GM18517 (cell line): Measurements from ENCODE around the gene CCDC175.
A peak's percentile ranks its signal among the peaks of the same experiment; 100 is the strongest.

Experiments
- ATAC-seq: cut with Tn5 transposase; IDR thresholded peaks from one replicate; pipeline ENCODE4 v1.9.1; 2021; ENCODE audit warnings: mild to moderate bottlenecking, moderate library complexity; ENCODE audit not compliant: unreplicated experiment

CCDC175 gene

DNA sequence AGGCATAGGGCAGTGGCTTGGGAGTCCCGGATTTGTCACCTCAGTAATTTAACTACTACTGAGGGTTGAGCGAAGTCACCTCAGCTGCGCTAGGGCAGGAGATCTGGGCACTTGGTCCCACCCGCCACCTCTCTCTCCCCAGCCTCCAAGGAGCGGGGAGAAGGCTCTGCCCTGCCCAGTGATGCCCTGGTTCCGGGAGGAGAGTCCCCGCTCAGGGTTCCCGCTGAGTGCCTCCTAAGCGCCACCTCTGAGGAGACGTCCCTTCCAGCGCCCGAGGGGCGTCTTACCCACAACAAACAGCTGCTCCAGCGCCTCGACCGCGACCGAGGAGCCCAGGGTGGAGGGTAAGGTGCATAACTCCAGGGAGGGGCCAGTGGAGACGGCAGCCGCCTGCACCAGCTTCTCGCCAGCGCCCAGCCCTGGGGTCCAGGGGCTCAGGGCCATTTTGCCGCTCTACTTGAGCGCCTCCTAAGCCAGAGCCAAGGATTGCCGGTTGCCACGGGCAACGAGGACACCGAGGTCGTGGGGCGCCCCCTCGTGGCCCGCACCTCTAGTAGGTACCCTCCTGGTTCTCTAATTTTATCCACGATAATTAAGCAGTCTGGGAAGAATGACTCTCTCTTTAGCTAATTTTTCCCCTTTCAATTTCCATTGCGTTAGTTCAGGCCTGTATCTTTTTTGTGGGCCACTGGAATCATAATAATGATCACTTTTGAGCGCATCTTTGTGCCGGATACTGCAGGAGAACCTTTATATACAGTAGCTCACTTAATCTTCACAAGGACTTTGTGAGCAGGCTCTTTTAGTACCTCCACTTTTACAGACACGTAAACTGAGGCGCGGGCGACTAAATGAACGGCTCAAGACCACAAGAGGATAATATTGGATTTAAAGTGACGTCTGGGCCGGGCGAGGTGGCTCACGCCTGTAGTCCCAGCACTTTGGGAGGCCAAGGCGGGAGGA is at the start of gene CCDC175:
Gene CCDC175, minus strand, starts transcription at position 481 of the 963 bp plus-strand sequence. Its CDS starts 37 bp downstream, at position 444.
- ATAC-seq = peak; percentile 94

DNA sequence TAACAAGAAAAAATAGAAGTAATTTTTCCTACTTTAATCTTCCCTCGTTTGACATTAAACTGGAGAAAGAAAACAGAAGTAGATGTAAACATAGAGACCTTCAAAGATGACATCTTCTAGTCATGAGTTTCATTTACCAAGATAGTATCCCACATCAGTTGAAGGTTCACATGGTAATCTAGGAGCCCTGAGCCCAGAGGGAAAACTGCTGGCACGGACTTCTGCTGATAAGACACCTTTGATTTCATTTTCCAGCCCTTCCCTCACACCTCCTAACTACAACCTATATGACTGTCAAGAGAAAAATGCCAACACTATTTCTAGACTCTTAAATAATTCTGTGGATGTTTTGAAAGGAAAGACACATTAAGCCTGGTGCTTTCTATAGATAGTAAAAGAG is 46.0 kb upstream of the CCDC175 start:
- ATAC-seq = no peak

DNA sequence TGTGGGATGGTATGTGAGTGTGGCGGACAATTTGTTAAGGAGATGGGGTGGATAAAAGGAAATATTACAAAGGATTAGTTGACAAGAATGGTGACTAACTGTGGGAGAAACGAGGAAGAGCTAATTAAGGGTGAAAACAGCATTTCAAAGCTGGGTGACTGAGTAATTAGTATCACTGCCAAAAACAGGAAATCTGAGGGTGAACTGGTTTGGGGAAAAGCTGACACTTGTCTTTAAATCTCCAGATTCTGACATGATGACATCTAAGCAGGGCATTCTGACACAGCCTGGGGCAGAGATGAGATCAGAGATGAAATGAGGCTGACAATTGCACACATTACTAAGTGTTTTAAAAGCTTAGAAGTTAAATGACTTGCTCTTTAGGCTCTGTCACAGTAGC is 42.4 kb upstream of the CCDC175 start:
- no peak for ATAC-seq

DNA sequence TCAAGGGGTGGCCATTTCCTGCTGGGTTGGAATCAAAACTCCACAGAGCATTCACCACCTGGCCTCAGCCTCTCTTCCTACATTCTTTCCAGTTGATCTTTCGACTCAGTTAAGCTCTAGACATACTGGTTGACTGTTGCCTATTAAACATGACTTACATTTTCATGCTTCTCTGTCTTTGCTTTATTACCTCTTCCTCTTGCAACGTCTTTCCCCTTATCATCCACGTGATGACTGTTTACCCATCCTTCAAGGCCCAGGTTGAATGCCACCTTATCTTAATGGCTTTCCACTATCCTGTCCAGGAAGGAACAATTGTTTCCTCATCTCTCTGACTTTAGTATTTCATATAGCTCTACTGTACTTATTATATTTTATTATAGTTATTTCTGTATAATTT is 24.4 kb upstream of the CCDC175 start:
- no peak for ATAC-seq

DNA sequence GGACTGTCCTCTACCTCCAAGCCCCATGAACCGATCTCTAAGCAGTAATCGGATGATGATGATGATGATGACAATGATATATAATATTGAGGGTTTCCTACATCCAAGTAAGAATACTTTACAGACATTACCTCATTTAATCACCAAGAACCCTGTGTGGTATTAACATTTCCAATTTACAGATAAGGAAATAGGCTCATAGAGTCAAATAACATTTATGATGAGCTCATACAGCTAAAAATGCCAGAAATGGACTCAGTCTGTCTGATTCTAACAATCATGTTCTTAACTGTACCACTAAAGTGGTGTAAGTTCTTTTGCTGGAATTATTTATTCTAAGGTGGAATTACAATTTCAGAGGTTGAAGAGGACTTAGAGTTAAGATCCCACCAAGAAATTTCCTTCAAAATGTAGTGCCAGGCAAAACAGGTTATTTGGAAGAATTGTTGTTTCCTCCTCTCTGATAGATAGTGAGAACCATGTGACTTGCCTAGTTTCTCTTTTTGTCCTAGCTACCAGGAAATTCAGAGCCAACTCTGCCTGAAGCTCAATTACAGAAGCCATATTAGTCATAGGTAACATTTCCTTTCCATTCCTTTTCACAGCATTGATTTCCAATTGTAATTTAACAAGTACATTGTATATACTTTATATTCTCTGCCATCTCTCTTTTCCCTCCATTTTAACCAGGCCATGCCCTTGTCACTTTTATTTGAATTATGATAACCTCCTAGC is 23.8 kb upstream of the CCDC175 start:
- ATAC-seq = no peak

DNA sequence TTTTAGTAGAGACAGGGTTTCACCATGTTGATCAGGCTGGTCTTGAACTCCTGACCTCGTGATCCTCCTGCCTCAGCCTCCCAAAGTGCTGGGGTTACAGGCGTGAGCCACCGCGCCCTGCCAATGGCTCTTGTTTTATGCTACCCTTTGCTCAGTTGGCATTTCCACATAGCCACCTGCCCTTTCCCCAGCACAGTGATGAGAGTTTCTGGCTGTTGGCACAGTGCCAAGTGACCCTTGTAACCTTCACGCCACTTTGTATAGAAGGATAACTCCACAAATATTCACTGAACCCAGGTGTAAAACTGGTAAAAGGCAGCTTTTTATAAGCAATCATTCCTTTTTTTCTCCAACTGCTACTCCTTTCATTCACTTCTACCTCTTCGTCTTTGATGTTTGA is 18.5 kb upstream of the CCDC175 start:
- no peak for ATAC-seq

DNA sequence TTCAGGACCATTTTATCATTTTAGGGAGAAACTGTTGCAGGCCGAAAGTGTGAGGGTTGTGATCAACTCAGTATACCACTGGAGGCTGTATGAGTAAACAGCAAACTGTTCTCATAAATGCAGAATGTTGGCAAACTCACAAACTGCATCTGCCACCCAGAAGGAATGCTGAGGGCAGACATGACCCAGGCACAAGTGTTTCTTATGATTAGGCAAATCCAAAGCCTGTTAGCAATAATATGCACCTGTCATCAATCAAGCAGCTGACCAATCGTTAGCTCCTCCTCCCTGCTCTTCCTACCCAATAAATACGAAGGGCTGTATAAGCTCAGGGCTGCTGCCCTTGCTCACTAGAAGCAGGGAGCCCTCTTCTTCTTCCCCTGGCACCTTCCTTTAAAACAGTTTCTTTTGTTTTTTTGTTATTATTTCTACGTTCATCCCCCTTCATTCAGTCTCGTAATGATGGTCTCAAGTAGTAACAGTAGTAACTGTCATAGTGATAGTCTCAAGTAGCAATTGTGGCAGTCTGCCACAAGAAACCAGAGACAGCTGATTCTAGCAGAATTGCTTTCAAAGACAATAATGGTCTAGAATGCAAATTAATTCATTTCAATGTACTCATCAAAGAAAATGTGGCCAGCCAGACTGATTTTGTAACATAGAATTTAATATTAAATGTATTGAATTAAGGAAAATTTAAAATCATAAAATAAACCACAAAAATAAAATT is 15.2 kb upstream of the CCDC175 start:
- ATAC-seq = no peak

DNA sequence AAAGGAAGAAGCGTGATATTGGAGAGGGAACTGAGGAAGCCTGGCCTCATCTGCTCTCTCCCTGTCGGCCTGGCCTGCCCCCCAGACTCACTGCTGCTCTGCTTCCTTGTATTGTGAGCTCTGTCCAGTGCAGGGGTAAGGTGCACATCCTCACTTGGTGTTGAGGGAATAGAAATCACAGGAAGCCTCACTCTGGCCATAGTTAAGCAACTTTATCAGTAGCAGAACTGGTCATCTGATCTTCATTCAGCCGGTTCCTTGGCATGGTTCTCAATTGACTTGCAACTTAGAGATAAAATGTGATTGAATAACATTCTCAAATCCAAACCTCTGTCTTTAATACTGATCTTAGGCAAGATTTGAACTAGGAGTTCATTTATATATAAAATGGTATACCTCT is 11.5 kb upstream of the CCDC175 start:
- no peak for ATAC-seq

DNA sequence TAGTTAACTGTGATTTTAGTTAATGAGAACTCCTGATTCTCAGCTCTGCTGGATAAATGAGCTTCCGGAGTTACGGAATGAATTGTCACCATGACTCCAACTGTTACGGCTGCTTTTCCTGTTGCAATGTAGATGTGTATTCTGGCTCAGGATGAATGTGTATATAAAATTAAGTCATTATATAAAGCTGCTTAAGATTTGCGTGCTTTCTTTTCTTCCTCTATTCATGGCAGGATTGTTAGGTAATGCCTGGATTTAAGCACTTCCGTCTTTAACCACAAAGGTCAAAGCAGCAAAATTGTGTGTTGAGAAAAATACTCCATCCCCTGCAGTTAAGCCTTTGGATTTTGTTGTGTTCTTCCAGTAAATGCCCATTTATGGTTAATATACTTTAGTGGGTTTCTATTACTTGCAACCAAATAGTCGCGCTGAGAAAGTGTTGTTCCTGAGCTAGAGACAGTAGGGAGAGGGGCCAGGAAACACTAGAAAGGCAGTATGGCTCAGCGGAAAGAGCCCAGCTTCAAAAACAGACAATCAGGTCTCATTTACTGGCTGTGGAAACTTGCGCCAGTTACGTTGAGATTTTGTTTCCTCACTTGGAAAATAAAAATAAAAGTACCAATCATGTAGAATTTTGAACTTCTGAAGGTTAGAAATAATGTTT is 9.4 kb upstream of the CCDC175 start:
- no peak for ATAC-seq

DNA sequence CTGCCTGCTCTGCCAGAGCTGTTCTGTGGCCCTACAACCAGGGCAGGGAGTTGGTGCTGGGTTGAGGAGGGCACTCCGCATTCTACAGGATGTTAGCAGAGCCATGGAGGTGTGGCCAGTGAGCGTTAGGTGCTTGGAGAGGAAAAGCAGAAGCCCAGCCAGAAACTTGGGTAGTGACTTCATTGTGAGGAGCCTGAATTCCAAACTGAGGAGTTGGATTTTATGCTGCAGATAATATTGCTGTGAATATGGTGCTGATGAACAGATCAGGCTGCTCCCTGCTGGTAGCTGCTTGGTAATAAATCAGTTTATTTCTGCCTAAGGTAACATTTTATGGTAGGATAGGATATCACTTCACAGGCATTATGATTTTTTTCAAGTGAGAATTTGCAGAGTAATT is 7.1 kb upstream of the CCDC175 start:
- no peak for ATAC-seq

DNA sequence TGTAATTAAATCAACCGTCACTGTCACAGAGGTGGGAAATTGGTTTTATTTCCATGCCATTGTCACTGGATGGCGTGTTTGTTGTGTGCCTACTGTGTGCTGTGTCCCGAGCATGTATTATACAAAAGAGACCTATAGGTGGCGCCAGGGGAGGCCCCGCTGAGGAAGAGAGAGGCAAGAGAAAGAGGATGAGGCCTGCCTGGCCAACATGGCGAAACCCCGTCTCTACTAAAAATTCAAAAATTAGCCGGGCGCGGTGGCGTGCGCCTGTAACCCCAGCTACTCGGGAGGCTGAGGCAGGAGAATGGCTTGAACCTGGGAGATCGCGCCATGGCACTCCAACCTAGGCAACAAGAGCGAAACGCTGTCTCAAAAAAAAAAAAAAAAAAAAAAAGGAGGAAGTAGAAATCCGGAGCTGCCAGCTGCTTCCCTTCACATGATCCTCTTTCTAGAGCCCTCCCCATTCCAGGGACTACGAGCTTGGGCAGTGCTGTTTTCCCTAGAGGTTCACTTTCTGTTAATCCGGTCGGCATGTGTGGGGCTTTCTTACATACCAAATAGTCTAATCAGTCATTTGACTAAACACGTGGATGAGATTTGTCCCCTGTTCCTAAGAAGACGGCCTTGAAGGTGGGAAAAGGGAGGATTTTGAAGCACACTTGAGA is 6.4 kb upstream of the CCDC175 start:
- no peak for ATAC-seq

DNA sequence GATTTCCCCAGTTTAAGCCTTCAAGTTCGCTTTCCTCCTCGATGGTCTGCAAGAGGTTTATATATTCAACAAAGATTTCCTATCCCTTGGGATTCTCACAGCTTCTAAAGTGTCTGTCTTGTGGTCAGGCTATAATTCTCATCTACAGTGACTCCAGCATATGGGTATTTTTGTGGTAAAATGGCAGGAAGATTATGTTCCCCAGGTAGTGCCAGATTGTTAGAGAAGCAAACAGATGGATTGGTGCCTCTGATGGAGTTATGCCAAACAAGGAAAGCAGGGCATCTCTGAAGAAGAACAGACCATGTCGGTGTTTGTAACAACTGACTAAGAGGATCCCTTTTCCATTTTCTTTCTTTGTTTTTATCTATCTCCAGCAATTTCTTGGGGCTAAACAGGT is 5.5 kb upstream of the CCDC175 start:
- ATAC-seq = no peak

DNA sequence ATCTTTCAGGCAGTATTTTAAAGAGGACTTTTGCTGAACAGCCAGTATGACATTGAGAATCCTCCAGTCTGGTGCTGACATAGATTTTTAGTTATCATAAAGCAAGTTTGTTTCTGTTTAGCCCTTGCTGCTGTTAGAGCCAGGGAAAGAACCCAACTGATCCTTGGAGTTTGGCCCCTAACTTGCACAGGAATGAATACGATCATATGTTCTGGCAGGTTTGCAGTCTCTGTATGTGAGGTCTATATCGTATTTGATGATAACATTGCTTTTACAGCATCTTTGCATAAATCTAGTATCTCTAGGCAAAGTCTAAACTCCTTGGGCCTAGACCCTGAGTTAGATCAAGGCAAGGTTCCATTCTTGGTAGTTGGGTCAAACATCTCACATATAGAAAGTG is 4.3 kb upstream of the CCDC175 start:
- ATAC-seq = no peak

DNA sequence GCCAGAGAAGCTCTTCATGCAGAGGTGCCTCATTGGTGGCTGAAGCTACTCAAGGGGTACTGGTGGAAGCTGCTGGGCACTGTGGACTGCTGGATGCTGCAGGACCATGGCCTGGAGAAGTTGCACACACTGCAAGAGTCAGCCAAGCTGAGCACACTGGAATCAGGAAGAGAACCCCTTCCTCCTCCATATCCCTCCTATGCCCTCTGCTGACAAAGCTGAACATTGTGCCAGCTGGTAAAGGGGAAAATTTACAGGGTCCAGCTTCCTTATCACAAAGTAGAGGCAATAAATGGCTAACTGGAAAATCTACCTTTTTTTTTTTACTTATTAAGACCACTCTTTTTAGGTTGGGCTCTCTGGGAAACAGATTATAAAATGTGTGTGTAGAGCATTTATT is 6.5 kb downstream of the CCDC175 start:
- no peak for ATAC-seq

DNA sequence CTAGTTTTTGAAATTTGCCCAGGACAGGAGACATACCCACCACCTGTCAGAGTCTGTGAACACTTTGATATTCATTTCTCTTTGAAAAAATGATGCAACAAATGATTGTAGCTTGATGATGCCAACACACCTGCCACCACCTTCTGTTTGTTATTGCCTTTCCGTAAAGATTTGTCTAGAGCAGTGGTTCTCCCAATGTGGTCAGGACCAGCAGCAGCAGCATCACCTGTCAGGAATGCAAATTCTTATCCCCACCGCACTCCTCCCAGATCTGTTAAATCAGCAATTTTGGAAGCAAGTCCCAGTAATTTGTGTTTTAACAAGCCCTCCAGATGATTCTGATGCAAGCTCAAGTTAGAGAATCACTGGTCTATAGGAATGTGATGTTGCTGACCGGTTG is 9.9 kb downstream of the CCDC175 start:
- ATAC-seq = no peak

DNA sequence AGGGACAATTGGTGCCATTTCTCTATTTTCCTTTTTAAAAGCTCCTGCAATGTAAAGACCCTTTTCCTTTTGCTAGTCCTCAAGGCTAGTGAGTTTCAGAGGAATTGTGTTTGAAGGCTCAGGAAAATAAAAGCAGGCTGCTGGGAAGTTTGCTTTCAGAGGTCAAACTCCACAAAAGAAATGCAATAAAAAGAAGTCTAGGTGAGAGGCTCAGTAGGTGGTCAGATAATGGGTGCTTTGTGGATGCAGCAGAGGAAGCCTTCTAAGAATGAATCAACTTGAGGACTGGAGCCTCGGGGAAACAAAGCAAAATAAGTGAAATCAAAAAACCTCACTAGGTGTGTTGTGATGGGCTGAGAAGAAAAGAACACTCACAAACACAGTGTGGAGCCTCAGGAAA is 10.3 kb downstream of the CCDC175 start:
- no peak for ATAC-seq

DNA sequence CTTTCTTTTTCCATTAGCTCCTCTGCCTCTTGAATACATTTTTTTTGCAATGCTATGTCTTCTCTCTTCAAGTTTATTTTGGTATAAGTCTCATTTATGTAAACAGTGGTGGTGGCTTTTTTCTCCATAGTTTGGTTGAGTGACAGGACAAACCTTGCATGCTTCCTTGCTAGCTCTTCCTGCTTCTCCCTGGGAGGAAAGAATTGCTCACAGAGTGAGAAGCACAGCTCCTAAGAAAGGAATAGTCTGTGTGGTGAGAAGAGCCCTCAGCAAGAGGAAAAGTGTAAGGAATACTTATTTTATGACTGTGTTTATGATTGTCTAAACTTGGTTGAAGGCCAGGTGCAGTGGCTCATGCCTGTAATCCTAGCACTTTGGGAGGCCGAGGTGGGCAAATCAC is 11.5 kb downstream of the CCDC175 start:
- ATAC-seq = no peak

DNA sequence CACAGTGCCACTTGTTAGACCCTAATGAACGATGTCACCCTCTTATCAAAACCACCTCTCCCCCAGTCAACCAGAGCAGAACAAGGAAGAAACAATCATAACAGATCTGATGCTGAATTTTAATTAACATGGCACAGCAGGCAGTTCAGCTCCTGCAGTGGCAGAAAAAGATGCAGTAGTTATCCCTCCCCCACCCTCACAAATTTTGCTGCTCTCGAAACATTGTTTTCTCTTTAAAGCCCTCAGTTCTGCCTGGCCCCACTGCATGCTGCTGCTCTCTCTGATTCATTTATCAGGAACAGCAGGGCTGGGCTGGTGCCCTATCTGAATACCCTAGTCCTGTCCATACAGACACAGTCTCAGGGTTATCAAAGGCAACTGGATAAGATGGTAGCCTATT is 12.2 kb downstream of the CCDC175 start:
- ATAC-seq = no peak

DNA sequence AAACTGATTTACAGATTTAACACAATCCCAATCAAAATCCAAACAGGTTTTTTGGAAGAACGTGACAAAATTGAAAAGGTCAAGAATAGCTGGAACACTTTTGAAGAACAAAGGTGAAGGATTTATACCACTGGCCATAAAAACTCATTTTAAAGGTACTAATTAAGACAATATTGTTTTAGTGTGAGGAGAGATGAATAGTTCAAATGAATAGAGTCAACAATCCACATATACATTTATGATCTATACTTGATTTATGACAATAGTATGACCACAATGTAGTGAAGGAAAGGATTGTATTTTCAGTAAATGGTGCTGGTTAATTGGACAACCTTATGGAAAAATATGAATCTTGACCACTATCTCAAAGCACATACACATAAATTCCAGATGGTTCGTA is 29.3 kb downstream of the CCDC175 start:
- ATAC-seq = no peak

DNA sequence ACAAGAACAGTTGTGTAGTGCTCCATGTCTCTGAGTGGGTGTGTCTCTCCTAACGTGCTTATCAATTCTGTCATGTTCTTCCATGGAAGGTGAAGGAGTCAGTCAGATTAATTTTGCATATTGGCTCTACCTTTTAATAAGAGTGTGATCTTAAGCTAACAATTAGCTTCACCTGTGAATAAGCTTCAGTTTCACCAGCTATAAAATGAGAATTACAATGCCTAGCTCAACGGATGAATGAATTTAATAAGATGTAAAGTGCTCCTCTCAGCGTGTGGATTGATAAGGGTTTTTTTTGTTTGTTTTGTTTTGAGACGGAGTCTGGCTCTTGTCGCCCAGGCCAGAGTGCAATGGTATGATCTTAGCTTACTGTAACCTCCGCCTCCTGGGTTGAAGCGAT is 32.7 kb downstream of the CCDC175 start:
- no peak for ATAC-seq
